GM23338 (cell line): ENCODE data around the gene DNASE1L1. TPM values are rescaled to one million over a fixed set of nuclear protein-coding genes. Genes with fewer than 3 reads are reported as not detected.

Source experiments
- ATAC-seq: fragments of 200-7000 bp; cut with Tn5 transposase; 3 replicates; pipeline ENCODE4 v1.9.1; 2020
- DNase-seq: peaks from one replicate; pipeline ENCODE4 v3.0.0-alpha.2; 2015; ENCODE audit warnings: low spot score
- H2AFZ ChIP-seq: fragments of 200-600 bp; sonication (generic); 2 replicates; pipeline ENCODE4 v1.8.0; 2016; ENCODE audit warnings: antibody characterized with exemption, mild to moderate bottlenecking, moderate library complexity
- H3F3A ChIP-seq: fragments of 200-600 bp; sonication (generic); replicated peaks from 2 replicates; pipeline ENCODE4 v1.8.0; 2017; ENCODE audit warnings: antibody characterized with exemption, mixed run types, low read depth
- H3K27ac ChIP-seq: fragments of 200-600 bp; sonication (generic); 2 replicates; pipeline ENCODE4 v1.6.1; 2016; ENCODE audit warnings: low read depth
- H3K27me3 ChIP-seq: fragments of 200-600 bp; sonication (generic); 2 replicates; pipeline ENCODE4 v1.8.0; 2016; ENCODE audit warnings: mild to moderate bottlenecking, mixed run types, moderate library complexity; ENCODE audit not compliant: insufficient read depth
- H3K36me3 ChIP-seq: fragments of 200-600 bp; sonication (generic); 2 replicates; pipeline ENCODE4 v1.8.0; 2016; ENCODE audit warnings: mild to moderate bottlenecking; ENCODE audit not compliant: insufficient read depth
- H3K4me1 ChIP-seq: fragments of 200-600 bp; sonication (generic); 2 replicates; pipeline ENCODE4 v1.8.0; 2016; ENCODE audit warnings: mild to moderate bottlenecking, moderate library complexity; ENCODE audit not compliant: insufficient read depth
- H3K4me2 ChIP-seq: fragments of 200-600 bp; sonication (generic); 2 replicates; pipeline ENCODE4 v1.7.1; 2017; ENCODE audit warnings: mixed run types
- H3K4me3 ChIP-seq: fragments of 200-600 bp; sonication (generic); 2 replicates; pipeline ENCODE4 v1.6.1; 2016; ENCODE audit warnings: mixed run types
- H3K79me2 ChIP-seq: fragments of 200-600 bp; sonication (generic); replicated peaks from 2 replicates; pipeline ENCODE4 v1.8.0; 2017; ENCODE audit warnings: mild to moderate bottlenecking; ENCODE audit not compliant: insufficient read depth
- H3K9me2 ChIP-seq: fragments of 200-600 bp; sonication (generic); 2 replicates; pipeline ENCODE4 v1.8.0; 2017; ENCODE audit not compliant: insufficient read depth
- H4K20me1 ChIP-seq: fragments of 200-600 bp; sonication (generic); replicated peaks from 2 replicates; pipeline ENCODE4 v1.8.0; 2017; ENCODE audit warnings: mild to moderate bottlenecking; ENCODE audit not compliant: insufficient read depth
- H3K27ac Mint-ChIP-seq: 2 replicates; pipeline ENCODE4 v1.8.0; 2020; ENCODE audit warnings: inconsistent platforms, mild to moderate bottlenecking, moderate library complexity, mixed read lengths
- H3K27me3 Mint-ChIP-seq: 3 replicates; pipeline ENCODE4 v1.8.0; 2022; ENCODE audit warnings: low read depth, mild to moderate bottlenecking, moderate library complexity, mixed read lengths, inconsistent platforms; ENCODE audit not compliant: insufficient read depth, poor library complexity
- H3K36me3 Mint-ChIP-seq: 3 replicates; pipeline ENCODE4 v1.8.0; 2021; ENCODE audit warnings: low read depth, mild to moderate bottlenecking, inconsistent platforms, moderate library complexity, mixed read lengths
- H3K4me1 Mint-ChIP-seq: 3 replicates; pipeline ENCODE4 v1.8.0; 2020; ENCODE audit warnings: mild to moderate bottlenecking, inconsistent platforms, mixed read lengths
- H3K4me3 Mint-ChIP-seq: 3 replicates; pipeline ENCODE4 v1.8.0; 2021; ENCODE audit warnings: moderate library complexity, mild to moderate bottlenecking, inconsistent platforms, mixed read lengths
- H3K9me3 Mint-ChIP-seq: 3 replicates; pipeline ENCODE4 v1.8.0; 2020; ENCODE audit warnings: moderate library complexity, mild to moderate bottlenecking, inconsistent platforms, mixed read lengths
- CTCF ChIP-seq, 2 experiments: fragments of 200-600 bp in 1 of 2; sonication (generic) in 1 of 2; conservative IDR thresholded peaks; 2 replicates each; pipeline versions ENCODE4 v1.5.1 to v1.6.1; 2016 to 2017; ENCODE audit warnings: antibody characterized with exemption in 2 of 2, low read depth in 2 of 2, mild to moderate bottlenecking in 2 of 2, moderate library complexity in 1 of 2
- ETS1 ChIP-seq: IDR thresholded peaks from 2 replicates; pipeline ENCODE4 v1.6.1; 2016; ENCODE audit warnings: antibody characterized with exemption
- EZH2phosphoT487 ChIP-seq: fragments of 200-600 bp; sonication (generic); IDR thresholded peaks from one replicate; pipeline ENCODE4 v1.8.1; 2018; ENCODE audit warnings: antibody characterized with exemption; ENCODE audit not compliant: unreplicated experiment
- JUNB ChIP-seq: IDR thresholded peaks from one replicate; pipeline ENCODE4 v1.6.1; 2016; ENCODE audit warnings: antibody characterized with exemption; ENCODE audit not compliant: unreplicated experiment
- STAT1 ChIP-seq: IDR thresholded peaks from one replicate; pipeline ENCODE4 v1.6.1; 2016; ENCODE audit warnings: antibody characterized with exemption; ENCODE audit not compliant: unreplicated experiment
- ZNF462 ChIP-seq: fragments of 250-450 bp; sonication (Bioruptor Pico); IDR thresholded peaks from 2 replicates; pipeline ENCODE4 v1.5.0; 2020; ENCODE audit warnings: mild to moderate bottlenecking, moderate library complexity
- polyA plus RNA-seq: library from polyadenylated mRNA; unstranded; fragments of >200 nt; fragmentation: Nextera tagmentation; extraction: Ambion mirVana; gene quantifications from 2 replicates; pipeline ENCODE4 v1.2.1, GENCODE V29; 2016
- total RNA-seq: library from RNA; depleted of rRNA; stranded (reverse); fragments of >200 nt; shearing (Covaris generic); gene quantifications from 2 replicates; pipeline ENCODE4 v1.2.3, GENCODE V29; 2014

Gene DNASE1L1
- total and polyA plus RNA-seq, 2 experiments from 2014 or later: 3.3 to 16.1 TPM

- TF ChIP-seq ZNF462 (no peak), JUNB (no peak), EZH2phosphoT487 (no peak), STAT1 (no peak)
These were observed 21.4 kb upstream of the DNASE1L1 start (continued) for GRCh38 chrX:154430479-154430878.

- Histone ChIP-seq H3K27ac (no peak overlapping the region), H4K20me1 (no peaks in the 10 kb centered on the region), H2AFZ (no peak overlapping the region), H3K4me1 (no peaks in the 10 kb centered on the region; the same call in 1 of the 2 replicates), H3K4me2 (peak overlapping the region; percentile 79), H3K4me3 (peak overlapping the region; percentile 62), H3K79me2 (peaks cover 11% of the 10 kb centered on the region), H3K27me3 (no peaks in the 10 kb centered on the region), H3K36me3 (no peaks in the 10 kb centered on the region), H3F3A (no peaks in the 10 kb centered on the region), H3K9me2 (no peaks in the 10 kb centered on the region)
- H3K27me3 Mint-ChIP-seq: peaks cover 4% of the 10 kb centered on the region
- TF ChIP-seq EZH2phosphoT487 (no peak), CTCF (conservative IDR thresholded peaks at IDR 0.05; ENCODE audit: low read depth in 2 of 2) (no peak), ETS1 (no peak), STAT1 (no peak)
- no peak overlapping the region for H3K27ac Mint-ChIP-seq
- H3K4me1 Mint-ChIP-seq: peaks cover 15% of the 10 kb centered on the region
- no peaks in the 10 kb centered on the region for H3K9me3 Mint-ChIP-seq
- no peak for ATAC-seq
- peak overlapping the region; percentile 74 for H3K4me3 Mint-ChIP-seq
- no peak for DNase-seq
- peaks cover 15% of the 10 kb centered on the region for H3K36me3 Mint-ChIP-seq
These were observed 20.7 kb upstream of the DNASE1L1 start for GRCh38 chrX:154429711-154430110.
